Kidney capillary endothelial cell (primary cell): ENCODE measurements around the gene CFAP61.
"Not testable (repeated sequence)": the region's sequence is repeated elsewhere in the genome, so short reads cannot be mapped to it uniquely, and the experiment has no call there.

Experiments used
- DNase-seq: peaks from one replicate; pipeline ENCODE4 v3.0.0-alpha.2; 2018; ENCODE audit warnings: low spot score

The CFAP61 gene

GRCh38 chr20:20210943-20211273 is 158.6 kb downstream of the CFAP61 start:
- no peak for DNase-seq

- no peak for DNase-seq
These were observed 159.1 kb downstream of the CFAP61 start for GRCh38 chr20:20211274-20211987.

- no peak for DNase-seq
These were observed 159.7 kb downstream of the CFAP61 start for GRCh38 chr20:20211988-20212518.

- no peak for DNase-seq
These were observed 160.4 kb downstream of the CFAP61 start for GRCh38 chr20:20212675-20213096.

- DNase-seq: no peak
These were observed 161.3 kb downstream of the CFAP61 start for GRCh38 chr20:20213526-20214121.

DNA sequence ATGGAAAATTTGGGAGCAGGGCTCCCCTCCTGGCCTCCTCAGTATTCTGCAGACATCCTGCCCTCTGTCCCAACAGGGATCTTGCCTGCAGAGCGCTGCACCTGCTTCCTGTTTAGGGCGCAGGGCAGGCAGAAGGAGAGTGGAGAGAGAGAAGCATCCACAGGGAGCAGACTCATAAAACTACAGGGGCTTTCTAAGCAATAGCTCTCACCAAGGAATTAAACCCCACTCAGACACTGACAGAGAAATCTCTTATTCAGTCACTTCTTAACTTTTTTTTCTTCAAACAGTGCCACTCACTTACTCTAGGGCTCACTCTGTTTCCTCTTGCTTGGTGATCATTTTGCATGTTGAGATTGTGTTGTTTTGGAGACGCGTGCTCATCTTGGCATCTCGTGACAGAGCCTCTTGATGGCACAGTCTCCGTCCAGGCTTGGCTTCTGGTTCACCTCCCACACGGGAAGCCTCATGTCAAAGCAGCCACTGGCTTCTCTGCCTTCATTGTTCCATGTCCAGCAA is 162.5 kb downstream of the CFAP61 start:
- no peak for DNase-seq

DNA sequence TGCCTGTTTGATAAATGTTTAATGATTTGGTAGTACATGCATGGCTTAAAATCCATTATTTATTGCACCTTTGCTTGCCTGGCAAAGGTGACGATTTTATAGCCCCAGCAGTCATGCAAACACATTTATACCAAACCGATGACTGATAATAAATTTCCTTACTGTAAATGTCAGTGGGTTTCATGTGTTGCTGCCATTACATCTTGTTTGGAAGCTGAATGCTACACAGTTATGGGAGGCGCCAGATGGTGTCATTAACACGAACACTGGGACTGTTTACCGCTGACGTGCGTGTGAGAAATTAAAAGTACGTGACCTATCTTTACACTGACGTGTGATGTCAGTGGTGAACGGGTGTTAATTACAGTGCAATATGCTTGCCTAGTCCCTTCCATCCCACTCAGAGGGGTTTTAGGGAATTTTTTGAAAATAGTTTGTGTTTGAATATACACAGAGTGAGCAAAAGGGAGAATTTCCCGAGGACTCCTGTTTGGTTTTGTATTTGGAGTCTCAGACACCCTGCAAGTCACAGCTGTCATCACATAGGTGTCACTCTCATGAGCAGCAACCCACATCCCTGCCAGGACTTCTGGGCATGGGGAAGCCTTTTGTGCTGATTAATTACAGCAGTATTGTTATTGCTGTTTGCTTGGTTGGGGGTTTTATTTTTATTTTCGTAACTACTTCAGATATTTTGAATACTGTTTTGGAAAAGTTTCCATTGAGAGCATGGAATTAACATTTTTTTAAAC is 163.8 kb downstream of the CFAP61 start:
- DNase-seq: no peak

- no peak for DNase-seq
These were observed 164.6 kb downstream of the CFAP61 start for GRCh38 chr20:20216941-20217340.

DNA sequence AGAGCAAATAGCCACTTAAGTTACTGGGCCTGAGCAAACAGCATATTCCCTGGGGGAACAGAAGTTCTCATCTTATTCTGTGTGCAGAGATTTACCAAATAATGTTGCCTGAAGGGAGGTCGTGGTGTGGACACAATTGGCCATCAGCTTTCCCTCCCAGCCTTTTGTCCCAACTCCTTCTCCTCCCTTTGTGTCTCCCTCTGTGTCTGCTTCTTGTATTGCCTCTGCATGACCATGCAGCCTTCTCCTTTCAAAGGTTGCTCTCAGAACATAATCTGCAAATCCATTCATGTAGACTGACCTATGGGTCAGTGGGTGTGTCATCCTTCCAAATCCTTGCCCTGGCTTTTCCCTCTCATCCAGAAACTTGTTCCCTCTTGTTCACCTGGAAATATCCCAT is 165.3 kb downstream of the CFAP61 start:
- DNase-seq: no peak

DNA sequence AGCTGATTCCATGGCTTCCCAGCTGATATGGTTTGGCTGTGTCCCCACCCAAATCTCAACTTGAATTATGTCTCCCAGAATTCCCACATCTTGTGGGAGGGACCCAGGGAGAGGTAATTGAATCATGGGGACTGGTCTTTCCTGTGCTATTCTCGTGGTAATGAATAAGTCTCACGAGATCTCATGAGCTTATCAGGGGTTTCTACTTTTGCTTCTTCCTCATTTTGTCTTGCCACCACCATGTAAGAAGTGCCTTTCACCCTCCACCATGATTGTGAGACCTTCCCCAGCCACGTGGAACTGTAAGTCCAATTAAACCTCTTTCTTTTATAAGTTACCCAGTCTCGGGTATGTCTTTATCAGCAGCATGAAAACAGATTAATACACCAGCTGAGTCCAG is 165.8 kb downstream of the CFAP61 start:
- not testable (repeated sequence) for DNase-seq

DNA sequence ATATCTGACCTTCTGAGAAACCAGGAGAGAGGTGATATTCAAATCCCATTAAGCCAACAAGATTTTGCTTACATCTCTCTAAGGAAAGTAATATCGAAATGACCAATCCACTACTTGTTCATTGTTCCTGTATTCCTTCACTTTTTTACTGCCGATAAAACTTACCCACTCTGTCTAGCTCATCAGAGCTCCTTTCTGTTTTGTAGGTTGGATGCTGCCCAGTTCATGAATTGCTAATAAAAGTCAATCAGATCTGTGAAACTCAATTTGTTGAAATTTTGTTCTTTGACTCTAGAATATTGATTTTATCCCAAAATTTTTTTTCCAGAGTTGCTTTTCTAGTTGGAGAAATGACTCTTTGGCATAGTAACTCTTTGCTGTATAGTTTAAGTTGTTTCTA is 166.7 kb downstream of the CFAP61 start:
- DNase-seq: no peak

- no peak for DNase-seq
These were observed 167.8 kb downstream of the CFAP61 start for GRCh38 chr20:20220134-20220533.

DNA sequence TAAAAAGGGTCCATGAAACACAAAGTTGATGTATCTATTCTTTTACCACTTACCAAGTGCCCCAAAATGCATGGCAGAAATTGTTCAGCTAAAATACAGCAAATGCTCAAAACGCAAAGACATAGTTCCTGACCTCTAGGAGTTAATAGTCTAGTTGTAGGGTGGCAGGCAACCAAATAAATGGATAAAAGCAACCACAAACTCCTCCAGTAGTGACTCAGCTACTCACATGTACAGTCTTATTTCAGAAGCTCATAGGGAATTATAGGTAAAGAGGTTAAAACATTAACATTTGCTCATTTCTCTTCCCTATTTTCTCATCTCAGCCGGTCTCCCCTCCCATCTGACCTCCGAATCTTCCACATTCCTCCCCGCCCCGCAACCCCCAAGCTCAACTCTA is 171.6 kb downstream of the CFAP61 start:
- no peak for DNase-seq

GRCh38 chr20:20224806-20225205 is 172.5 kb downstream of the CFAP61 start:
- DNase-seq: no peak

GRCh38 chr20:20225325-20226043 is 173.2 kb downstream of the CFAP61 start:
- no peak for DNase-seq

DNA sequence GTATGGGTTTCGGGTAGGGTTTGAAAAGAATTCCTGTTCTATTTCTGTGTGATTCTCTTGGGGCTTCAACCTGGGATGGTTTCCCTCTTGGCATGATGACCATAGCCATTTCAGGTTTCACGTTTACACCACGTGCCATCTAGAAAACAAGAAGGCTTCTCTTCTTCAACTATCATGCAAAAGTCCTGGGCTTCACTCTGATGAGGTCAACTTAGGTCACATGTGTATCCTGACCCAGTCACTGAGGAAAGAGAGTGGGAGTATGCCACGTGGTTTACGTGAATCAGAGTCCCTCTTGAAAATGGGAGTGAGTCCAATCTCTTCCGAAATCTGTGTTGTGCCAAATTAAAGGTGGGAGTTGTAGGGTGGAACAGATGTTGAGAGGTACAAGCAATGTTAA is 174.2 kb downstream of the CFAP61 start:
- DNase-seq: no peak

GRCh38 chr20:20227013-20227571 is 174.8 kb downstream of the CFAP61 start:
- no peak for DNase-seq

GRCh38 chr20:20228351-20228750 is 176.0 kb downstream of the CFAP61 start:
- no peak for DNase-seq

DNA sequence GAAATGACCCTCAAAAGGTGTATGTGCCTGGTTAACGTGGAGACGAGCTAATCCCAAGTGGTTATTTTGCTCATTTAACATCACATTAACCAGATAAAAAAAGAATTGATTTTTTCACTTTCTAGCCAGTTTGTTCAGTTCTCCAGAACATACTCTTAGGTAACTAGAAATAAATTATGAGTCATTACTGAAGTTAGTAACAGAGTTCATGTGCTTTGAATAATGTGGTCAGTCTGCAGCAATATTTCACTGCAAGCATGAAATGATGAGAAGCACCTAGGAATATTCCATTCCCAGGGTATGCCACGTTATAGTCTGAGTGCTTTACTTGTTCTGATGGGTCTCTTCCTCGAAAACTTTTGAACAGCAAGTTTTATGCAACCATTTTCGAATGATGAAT is 177.3 kb downstream of the CFAP61 start:
- no peak for DNase-seq

GRCh38 chr20:20230741-20231140 is 178.4 kb downstream of the CFAP61 start:
- no peak for DNase-seq

DNA sequence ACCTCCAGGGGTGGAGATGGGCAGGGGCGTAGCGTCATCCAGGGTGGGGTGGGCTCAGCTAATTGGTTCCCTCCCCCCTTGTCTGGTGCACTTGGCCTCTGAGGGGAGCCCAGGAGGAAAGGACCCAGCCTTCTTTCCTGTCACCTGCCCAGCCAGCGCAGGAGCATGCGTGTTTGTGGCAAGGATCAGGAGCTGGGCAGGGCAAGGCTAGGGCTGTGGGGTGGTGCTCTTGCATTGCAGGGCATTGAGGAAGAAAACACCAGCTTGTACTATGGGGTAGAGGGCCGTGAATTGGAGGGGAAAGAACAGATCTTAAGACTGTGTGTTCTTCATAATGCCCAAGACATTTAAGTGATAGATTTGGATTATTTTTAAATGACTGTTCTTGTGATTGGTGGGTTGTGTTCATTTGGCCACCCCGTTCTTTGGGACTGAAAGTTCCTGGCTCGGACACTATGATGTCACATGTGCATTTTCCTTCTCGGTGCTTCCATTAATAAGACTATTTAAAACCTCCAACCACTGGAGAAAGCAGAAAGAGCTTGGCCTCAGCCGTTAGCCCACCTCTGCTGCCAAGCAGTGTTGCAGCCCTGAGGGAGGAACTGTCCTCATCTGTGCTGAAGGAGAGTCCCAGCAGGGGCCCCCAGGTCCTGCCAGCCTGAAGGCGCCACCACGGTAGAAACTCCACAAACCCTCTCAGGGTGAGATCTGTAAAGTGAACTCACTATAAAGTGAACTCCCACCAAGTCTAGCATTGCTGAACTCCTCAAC is 179.4 kb downstream of the CFAP61 start:
- no peak for DNase-seq
